Measurements from ENCODE around the gene NGEF. TPM values are rescaled to one million over a fixed set of nuclear protein-coding genes. Genes with fewer than 3 reads are reported as not detected.
A peak's percentile ranks its signal among the peaks of the same experiment; 100 is the strongest.

Gene NGEF
- total and polyA plus RNA-seq, 3 donors from 2014 or later: 7.9 to 28.7 (median 15.6) TPM

DNA sequence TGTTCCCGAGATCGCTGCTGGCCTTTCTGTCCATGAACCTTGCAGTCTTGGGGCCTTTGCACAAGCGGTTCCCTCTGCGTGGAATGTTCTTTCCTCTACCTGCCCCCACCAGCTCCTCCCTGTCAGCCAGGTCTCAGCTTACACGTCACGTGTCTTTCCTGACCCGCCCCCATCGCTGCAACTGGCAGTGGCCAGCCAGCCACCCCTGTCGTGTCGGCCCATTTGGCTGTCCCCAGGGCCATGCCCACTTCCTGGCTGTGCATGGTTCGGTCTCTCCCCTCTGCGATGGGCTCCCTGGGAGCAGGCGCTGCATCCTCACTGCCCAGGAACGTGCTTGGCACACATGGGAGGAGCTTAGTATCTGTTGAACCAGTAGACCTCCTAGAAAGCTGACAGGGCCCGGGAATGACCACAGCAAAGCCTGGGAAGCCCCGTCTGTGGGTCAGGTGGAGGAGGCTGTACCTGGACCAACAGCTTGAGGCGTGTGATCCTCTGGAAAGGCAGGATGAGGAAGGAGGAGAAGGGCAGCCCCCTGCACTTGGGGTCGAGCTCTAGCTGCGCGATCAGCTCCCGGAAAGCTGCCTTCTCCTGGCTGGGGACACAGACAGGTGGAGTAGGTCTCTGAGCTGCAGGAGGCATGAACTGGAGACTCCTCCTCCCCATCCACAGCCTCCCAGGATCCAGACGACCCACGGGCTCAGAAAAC, 122.0 kb downstream of the NGEF start:
- no peak overlapping the region for H3K4me3 ChIP-seq
- TF ChIP-seq, protein P1, sequence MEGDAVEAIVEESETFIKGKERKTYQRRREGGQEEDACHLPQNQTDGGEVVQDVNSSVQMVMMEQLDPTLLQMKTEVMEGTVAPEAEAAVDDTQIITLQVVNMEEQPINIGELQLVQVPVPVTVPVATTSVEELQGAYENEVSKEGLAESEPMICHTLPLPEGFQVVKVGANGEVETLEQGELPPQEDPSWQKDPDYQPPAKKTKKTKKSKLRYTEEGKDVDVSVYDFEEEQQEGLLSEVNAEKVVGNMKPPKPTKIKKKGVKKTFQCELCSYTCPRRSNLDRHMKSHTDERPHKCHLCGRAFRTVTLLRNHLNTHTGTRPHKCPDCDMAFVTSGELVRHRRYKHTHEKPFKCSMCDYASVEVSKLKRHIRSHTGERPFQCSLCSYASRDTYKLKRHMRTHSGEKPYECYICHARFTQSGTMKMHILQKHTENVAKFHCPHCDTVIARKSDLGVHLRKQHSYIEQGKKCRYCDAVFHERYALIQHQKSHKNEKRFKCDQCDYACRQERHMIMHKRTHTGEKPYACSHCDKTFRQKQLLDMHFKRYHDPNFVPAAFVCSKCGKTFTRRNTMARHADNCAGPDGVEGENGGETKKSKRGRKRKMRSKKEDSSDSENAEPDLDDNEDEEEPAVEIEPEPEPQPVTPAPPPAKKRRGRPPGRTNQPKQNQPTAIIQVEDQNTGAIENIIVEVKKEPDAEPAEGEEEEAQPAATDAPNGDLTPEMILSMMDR (IDR thresholded peaks at IDR 0.05): no peak
- TF ChIP-seq POLR2A (IDR thresholded peaks at IDR 0.05): no peak
- intact Hi-C loops (cut with DNase I; ENCODE audit: low total_unique reads): no loop called here
- H3K27me3 ChIP-seq: no peaks in the 10 kb centered on the region
- DNase-seq: peak; percentile 82
- 32 to 47% methylated on average over 12 to 23 of the region's 23 CpGs for WGBS, 2 donors
- H3K4me1 ChIP-seq: peaks cover 16% of the 10 kb centered on the region
- H3K9me3 ChIP-seq: no peaks in the 10 kb centered on the region
- H3K36me3 ChIP-seq (ENCODE audit: low read depth, missing control alignments): no peaks in the 10 kb centered on the region
- H3K27ac ChIP-seq: peak overlapping the region; percentile 41 to 65

DNA sequence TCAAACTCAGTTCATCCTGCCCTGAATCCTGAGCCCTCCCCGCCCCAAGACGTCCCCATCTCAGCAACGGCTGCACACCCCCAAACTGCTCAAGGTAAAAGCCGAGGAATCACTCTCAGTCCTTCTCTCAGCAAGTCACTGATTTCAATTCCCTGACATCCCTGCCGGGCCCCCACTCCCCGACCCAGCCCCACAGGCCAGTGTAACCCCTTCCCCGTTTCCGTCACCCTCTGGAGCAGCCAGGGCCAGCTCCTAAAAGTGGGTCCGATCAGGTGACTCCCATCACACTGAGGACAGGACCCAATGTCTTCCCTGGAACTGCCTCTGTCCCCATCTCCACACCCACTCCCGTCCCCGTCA, 122.5 kb downstream of the NGEF start:
- no peak for DNase-seq
- Histone ChIP-seq H3K4me3 (no peak overlapping the region), H3K27me3 (no peaks in the 10 kb centered on the region), H3K9me3 (no peaks in the 10 kb centered on the region), H3K4me1 (peaks cover 16% of the 10 kb centered on the region), H3K36me3 (ENCODE audit: low read depth, missing control alignments) (no peaks in the 10 kb centered on the region), H3K27ac (peak overlapping the region in 1 of 2 donors; percentile 65)
- 73 to 81% methylated on average over 11 of the region's 11 CpGs for WGBS, 2 donors
- TF ChIP-seq, protein P1 (IDR thresholded peaks at IDR 0.05): no peak
- TF ChIP-seq POLR2A (IDR thresholded peaks at IDR 0.05): no peak
- intact Hi-C loops (cut with DNase I; ENCODE audit: low total_unique reads): no loop called here

DNA sequence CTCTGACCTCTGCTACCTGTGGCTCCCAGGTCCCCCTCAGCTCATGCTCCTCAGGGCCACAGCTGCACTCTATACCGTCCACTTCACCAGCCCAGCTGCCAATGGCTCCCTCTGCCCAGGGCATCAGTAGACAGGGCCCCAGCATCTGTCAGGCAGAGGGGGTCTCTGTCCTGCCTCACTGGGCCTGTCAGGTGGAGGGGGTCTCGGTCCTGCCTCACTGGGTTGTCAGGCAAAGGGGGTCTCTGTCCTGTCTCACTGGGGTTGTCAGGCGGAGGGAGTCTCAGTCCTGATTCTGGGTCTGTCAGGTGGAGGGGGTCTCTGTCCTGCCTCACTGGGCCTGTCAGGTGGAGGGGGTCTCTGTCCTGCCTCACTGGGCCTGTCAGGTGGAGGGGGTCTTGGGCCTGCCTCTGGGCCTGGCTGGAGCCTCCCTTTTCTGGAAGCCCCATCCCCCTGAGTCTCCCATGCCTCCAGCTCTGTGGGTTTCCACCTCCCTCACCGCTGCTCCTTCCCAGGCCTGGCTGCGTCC, 123.1 kb downstream of the NGEF start:
- peak; percentile 12 for DNase-seq
- WGBS, 2 donors: 78 to 79% methylated on average over 4 of the region's 5 CpGs
- Histone ChIP-seq H3K36me3 (ENCODE audit: low read depth, missing control alignments) (no peaks in the 10 kb centered on the region), H3K4me1 (peaks cover 16% of the 10 kb centered on the region), H3K9me3 (no peaks in the 10 kb centered on the region), H3K4me3 (no peak overlapping the region), H3K27me3 (no peaks in the 10 kb centered on the region), H3K27ac (peak overlapping the region in 1 of 2 donors; percentile 65)
- intact Hi-C loops (cut with DNase I; ENCODE audit: low total_unique reads): no loop called here
- no peak for TF ChIP-seq POLR2A (IDR thresholded peaks at IDR 0.05)
- TF ChIP-seq, protein P1 (IDR thresholded peaks at IDR 0.05): no peak

DNA sequence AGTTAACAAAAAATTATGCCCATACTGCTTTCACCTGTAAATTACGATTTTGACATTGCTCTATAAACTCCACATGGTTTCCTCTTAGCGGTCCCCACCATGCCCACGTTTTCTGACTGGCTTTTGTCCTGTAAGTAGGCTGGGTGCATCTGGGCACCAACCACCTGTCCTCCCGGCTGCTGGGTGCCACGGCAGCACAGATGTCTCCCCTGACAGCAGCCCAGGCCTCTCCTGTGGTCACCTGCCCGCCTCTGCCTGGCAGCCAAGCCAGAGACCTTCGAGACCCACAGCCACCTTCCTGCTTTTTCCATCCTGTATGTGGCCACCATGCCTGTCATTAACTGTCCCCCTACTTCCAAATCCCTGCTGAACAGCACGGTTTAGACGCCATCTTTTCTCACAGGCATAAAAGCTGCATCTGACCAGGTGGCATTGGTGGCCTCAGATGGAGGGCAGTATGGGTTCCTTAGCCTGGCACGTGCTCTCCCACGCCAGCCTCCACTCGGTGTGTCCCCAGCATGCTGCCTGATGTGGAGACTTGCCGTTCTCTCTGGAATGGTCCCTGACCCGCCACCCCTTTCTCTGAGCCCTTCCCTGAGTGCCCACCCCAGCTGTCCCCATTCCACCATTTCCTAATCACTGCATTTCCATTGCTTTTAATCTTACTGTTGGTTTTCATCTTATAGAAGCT, 124.1 kb downstream of the NGEF start:
- H3K36me3 ChIP-seq (ENCODE audit: low read depth, missing control alignments): no peaks in the 10 kb centered on the region
- DNase-seq: peak; percentile 9
- H3K27ac ChIP-seq: no peak overlapping the region
- no peaks in the 10 kb centered on the region for H3K27me3 ChIP-seq
- intact Hi-C loops (cut with DNase I; ENCODE audit: low total_unique reads): no loop called here
- 83 to 87% methylated on average over 14 of the region's 14 CpGs for WGBS, 2 donors
- no peak overlapping the region for H3K4me3 ChIP-seq
- no peaks in the 10 kb centered on the region for H3K9me3 ChIP-seq
- TF ChIP-seq POLR2A (IDR thresholded peaks at IDR 0.05): no peak
- TF ChIP-seq, protein P1 (IDR thresholded peaks at IDR 0.05): no peak
- peaks cover 16% of the 10 kb centered on the region for H3K4me1 ChIP-seq
